GM23338 (cell line): ENCODE results near the gene EEF1AKMT4.

ENCODE experiments used
- CREB1 ChIP-seq: fragments of 250-450 bp; sonication (Bioruptor Pico); IDR thresholded peaks from 2 replicates; pipeline ENCODE4 v1.5.0; 2020; ENCODE audit warnings: low read depth, mild to moderate bottlenecking, moderate library complexity
- CTCF ChIP-seq, 2 experiments: fragments of 200-600 bp in 1 of 2; sonication (generic) in 1 of 2; conservative IDR thresholded peaks; 2 replicates each; pipeline versions ENCODE4 v1.5.1 to v1.6.1; 2016 to 2017; ENCODE audit warnings: antibody characterized with exemption in 2 of 2, low read depth in 2 of 2, mild to moderate bottlenecking in 2 of 2, moderate library complexity in 1 of 2
- EZH2 ChIP-seq: fragments of 200-600 bp; sonication (generic); IDR thresholded peaks from one replicate; pipeline ENCODE4 v1.8.0; 2017; ENCODE audit warnings: antibody characterized with exemption, mild to moderate bottlenecking, low read depth; ENCODE audit not compliant: unreplicated experiment
- EZH2phosphoT487 ChIP-seq: fragments of 200-600 bp; sonication (generic); IDR thresholded peaks from one replicate; pipeline ENCODE4 v1.8.1; 2018; ENCODE audit warnings: antibody characterized with exemption; ENCODE audit not compliant: unreplicated experiment
- JUNB ChIP-seq: IDR thresholded peaks from one replicate; pipeline ENCODE4 v1.6.1; 2016; ENCODE audit warnings: antibody characterized with exemption; ENCODE audit not compliant: unreplicated experiment
- NANOG ChIP-seq: IDR thresholded peaks from 2 replicates; pipeline ENCODE4 v1.6.1; 2016; ENCODE audit warnings: antibody characterized with exemption, borderline replicate concordance
- POLR2AphosphoS5 ChIP-seq: IDR thresholded peaks from 2 replicates; pipeline ENCODE4 v1.6.1; 2016; ENCODE audit warnings: antibody characterized with exemption, low read depth
- REST ChIP-seq: IDR thresholded peaks from one replicate; pipeline ENCODE4 v1.6.1; 2018; ENCODE audit warnings: antibody characterized with exemption; ENCODE audit not compliant: unreplicated experiment
- ZNF114 ChIP-seq: fragments of 250-450 bp; sonication (Bioruptor Pico); IDR thresholded peaks from 2 replicates; pipeline ENCODE4 v1.5.0; 2020; ENCODE audit warnings: mild to moderate bottlenecking, moderate library complexity
- ZNF331 ChIP-seq: fragments of 250-450 bp; sonication (Bioruptor Pico); IDR thresholded peaks from 2 replicates; pipeline ENCODE4 v1.5.0; 2020; ENCODE audit warnings: low read depth, mild to moderate bottlenecking, moderate library complexity
- TF ChIP-seq, protein P1 (sequence below): IDR thresholded peaks from 2 replicates; pipeline ENCODE4 v1.6.1; 2016; ENCODE audit warnings: antibody characterized with exemption

DNA sequence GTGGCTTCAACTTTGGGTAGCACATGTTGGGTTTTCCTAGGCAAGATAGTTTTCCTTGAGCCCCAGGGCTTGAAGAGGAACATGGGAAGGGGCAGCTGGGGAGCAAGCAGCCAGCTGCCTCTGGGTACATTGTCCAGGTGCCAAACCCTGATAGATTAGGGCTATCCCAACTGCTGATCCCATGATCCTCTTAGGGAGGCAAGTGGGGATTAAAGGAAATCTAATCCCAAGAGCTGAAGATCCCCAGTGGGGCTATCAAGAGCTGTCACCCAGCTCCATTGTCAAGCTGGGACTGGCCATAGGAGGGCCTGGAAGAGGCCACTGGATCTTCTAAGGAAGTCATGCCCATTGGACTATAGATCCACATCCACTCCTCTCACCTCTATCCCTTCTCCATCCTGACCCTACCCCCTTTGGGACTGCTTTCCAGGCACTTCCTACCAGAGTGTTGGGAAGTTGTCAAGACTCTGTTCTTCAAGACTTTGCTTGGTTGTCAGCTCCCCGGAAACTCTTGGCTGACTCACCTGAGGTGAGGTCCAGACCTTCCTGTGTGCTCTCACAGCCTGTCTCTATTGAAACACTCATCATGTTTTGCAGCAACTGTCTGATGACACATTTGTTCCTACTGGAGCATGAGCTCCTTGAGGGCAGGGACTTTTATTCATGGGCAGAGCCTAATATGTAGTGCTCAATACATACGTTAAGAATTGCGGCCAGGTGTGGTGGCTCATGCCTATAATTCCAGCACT, 6.0 kb downstream of the EEF1AKMT4 start:
- TF ChIP-seq POLR2AphosphoS5 (no peak), CTCF (conservative IDR thresholded peaks at IDR 0.05; ENCODE audit: low read depth in 2 of 2) (no peak), EZH2phosphoT487 (no peak), REST (no peak), EZH2 (no peak), ZNF331 (CRISPR knock-in tag) (no peak), ZNF114 (CRISPR knock-in tag) (no peak), JUNB (no peak), CREB1 (CRISPR knock-in tag) (no peak), NANOG (no peak)
- TF ChIP-seq, protein P1, sequence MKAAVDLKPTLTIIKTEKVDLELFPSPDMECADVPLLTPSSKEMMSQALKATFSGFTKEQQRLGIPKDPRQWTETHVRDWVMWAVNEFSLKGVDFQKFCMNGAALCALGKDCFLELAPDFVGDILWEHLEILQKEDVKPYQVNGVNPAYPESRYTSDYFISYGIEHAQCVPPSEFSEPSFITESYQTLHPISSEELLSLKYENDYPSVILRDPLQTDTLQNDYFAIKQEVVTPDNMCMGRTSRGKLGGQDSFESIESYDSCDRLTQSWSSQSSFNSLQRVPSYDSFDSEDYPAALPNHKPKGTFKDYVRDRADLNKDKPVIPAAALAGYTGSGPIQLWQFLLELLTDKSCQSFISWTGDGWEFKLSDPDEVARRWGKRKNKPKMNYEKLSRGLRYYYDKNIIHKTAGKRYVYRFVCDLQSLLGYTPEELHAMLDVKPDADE = no peak
